ENCODE data around the gene MAP2K7.

The MAP2K7 gene

DNA sequence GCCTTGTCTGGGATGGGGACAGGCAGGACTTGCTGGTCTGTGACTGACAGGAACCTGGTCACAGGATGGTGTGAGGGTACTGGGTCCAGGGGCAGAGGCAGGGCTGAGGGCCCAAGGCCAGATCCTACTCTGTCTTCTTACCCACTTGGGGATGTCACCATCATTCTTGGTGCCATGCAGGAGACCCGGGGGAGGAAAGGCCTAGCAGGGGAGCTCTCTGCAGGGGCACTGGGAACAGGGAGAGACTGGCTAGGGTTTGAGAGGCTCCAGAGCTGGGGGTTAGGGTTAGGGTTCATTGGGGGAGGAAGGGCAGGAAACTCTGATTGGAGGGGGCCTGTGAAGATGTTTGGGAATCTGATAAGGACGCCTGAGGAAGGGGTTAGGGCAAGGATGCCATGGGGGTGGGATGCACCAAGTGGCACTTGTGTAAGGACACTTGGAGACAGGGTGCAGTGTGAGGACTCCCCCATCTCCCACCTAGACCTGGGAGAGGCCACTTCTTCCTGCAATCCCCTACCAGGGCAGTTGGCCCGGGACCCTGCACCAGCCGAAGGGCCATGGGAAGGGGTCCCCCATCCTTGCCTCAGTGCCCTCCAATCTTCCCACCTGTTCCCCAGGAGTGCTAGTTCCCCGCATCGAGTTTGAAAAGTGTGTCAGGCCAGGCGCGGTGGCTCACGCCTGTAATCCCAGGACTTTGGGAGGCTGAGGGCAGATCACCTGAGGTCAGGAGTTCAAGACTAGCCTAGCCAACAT, 36.4 kb upstream of the MAP2K7 start:
- DNase-seq (ENCODE audit: low spot score) = no peak

GRCh38 chr19:7868326-7868670, 35.4 kb upstream of the MAP2K7 start:
- DNase-seq (ENCODE audit: low spot score) = no peak

DNA sequence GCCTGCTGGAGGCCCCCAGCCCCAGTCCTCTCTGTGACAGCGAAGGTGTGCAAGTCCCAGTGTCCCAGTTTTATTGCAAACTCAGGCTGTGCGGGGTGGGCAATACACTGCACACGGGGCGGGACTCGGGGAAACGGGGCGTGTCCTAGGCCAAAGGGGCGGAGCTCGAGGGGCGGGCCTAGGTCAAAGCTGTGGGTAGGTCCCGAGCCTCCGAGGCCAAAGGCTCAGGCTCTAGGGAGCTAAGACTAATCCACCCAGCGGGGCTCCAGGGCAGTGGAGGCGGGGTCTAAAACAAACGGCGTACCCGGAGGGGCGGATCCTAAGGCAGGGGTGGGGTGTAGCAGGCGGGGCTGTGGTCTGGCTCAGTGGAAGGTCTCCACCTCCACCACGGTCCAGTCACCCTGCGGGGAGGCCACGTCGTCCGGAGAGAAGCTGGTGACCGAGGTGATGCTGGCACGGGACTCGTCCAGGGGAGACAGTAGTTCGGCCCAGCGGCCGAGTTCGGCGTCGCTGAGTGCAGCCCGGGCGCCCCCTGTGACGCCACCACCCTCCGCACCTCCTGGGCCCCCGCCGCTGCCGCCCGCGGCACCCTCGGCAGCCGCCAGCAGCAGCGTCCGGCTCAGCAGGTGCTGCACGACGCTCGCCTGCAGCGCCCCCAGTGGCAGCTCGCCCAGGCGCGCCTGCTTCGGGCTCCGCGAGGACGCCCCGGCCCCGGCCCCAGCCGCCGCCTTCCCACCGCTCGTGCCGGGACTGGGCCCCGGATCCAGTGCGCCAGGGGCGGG, 34.8 kb upstream of the MAP2K7 start:
- DNase-seq (ENCODE audit: low spot score) = peak; percentile 85

DNA sequence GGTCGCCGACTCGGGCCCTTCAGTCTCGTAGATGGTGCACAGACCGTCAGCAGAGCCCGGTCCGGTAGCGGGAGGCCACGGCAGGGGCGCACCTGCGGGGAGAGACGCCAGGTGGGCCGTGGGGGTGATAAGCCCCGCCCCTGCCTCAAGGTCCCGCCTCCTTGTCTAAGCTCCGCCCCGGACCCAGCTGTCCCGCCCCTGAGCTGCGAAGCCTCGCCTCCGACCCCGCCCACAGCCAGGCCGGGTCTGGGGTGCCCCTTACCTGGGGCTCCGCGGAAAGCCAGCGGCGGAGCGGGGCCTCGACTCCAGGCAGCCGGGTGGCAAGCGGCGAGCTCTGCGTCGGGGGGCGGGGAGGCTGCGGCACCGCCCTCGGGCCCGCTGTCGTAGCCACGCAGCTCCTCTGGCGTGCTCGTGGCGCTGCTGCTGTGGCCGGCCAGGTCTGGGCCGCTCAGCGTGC, 34.2 kb upstream of the MAP2K7 start:
- peak; percentile 68 for DNase-seq (ENCODE audit: low spot score)

GRCh38 chr19:7869910-7870511, 33.7 kb upstream of the MAP2K7 start:
- DNase-seq (ENCODE audit: low spot score) = no peak

- no peak for DNase-seq (ENCODE audit: low spot score)
Measured at GRCh38 chr19:7870571-7871436, 32.9 kb upstream of the MAP2K7 start.

DNA sequence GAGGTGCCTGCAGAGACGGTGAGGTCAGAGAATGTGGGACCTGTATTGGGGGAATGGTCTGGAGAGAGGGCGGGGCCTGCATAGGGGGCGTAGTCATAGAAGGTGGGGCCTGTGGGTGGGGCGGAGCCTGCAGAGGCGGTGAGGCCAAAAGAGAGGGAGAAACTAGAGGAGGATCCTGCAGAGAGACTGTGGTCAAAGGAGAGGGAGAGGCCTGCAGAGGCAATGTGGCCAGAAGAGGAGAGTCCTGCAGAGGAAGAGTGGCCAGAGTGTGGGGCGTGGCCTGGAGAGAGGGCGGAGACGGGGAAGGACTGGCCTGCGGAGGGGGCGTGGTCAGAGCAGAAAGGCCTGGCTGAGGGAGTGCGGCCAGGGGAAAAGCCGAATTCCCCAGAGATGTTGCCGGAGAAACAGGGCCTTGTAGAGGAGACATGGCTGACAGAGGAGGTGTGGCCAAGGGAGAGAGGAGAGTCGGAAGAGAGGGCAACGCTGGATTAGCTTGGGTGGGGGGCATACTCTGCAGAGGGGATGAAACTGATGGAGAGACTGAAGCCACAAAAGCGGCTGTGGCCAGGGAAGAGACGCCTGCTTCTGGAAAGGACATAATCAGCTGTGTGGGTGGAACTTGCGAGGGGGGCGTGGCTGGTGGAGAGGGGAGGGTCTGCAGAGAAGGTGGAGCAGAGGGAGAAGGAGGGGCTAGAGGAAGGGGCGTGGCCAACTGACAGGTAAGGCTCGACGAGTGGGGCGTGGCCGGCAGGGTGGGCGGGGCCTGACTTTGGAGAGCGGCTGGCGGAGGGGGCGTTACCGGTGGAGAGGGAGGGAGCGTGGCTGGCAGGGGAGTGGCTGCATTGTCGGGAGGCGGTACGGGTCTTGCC, 32.0 kb upstream of the MAP2K7 start:
- peak; percentile 94 for DNase-seq (ENCODE audit: low spot score)

GRCh38 chr19:7872306-7873204, 31.1 kb upstream of the MAP2K7 start:
- no peak for DNase-seq (ENCODE audit: low spot score)

- DNase-seq (ENCODE audit: low spot score) = no peak
Measured at GRCh38 chr19:7873304-7874075, 30.2 kb upstream of the MAP2K7 start.

DNA sequence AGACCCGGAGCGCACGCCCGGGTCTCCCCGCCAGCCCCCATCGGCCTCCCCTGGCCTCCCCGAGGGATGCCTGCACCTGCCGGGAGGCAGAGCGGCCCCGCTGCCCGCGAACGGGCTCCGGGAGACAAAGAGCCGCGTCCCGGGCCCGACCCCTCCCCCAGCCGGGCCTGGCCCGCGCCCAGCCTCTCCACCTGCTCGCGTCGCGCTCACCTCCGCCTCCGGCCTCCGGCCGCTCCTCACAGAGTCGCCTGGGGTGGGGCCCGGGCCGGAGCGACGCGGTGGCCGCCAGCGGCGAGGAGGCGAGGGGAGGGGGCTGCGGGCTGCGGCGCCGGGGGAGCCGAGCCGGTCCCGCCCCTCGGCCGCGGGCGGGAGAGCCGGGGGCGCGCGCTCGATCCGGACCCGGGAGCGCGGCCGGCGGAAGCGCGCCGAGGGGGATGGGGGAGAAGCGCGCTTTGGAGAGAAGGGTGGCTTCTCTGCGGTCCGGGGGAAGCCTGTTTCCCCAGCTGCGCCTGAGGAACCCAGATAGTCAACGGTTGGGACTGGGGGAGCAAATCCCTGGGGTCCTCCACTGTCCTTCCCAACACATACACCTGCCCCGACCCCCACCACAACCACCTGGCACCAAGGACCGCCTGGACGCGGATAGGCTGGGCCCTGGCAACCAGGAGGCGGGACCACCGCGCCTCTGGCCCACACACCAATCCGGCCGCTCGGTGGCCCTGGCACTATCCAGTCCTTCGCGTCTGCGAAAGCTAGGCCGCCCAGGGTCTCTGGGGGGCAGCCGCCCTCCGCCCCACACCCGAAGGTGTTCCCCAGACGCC, 29.4 kb upstream of the MAP2K7 start, which contains the start of gene PRR36:
Gene PRR36, minus strand, starts transcription at position 315 of the 821 bp plus-strand sequence. CDS start 701 bp downstream, outside the sequence.
- peak; percentile 56 for DNase-seq (ENCODE audit: low spot score)

DNA sequence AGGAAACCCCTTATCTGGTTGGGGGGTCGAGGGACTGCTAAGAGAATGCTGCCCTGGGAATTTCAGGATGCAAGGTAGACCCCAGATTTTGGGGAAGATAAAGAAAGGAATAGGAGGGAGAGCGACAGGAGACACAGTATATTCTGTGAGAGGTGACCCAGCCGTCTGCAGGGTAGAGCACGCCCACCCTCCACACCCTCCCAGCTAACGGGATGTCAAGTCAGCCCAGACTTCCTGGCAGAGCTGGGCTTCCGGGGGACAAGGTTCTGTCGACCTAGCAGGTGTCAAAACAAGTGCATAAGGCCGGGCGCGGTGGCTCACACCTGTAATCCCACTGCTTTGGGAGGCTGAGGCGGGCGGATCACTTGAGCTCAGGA, 28.8 kb upstream of the MAP2K7 start:
- DNase-seq (ENCODE audit: low spot score) = no peak

- no peak for DNase-seq (ENCODE audit: low spot score)
Measured at GRCh38 chr19:7877249-7877836, 26.3 kb upstream of the MAP2K7 start.

GRCh38 chr19:7879111-7879807, 24.4 kb upstream of the MAP2K7 start:
- DNase-seq (ENCODE audit: low spot score) = no peak

DNA sequence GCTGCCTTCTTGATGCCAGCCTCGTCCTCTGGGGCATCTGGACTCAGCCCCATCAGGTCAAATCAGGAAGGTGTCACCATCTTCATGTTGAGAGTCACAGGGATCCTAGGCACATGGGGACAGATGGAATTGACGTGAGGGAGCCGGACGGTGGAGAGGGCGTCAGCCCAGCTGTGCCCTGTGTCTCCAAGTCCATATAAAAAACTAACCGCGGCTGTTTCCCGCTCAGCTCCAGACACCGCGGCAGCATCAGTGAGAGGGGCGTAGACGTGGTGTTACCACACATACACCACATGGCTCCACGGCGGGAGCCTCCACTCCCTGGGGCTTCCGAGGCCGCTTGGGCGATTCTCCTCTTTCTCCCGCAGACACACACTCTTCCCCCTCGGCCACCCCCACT, 23.8 kb upstream of the MAP2K7 start:
- DNase-seq (ENCODE audit: low spot score) = no peak

DNA sequence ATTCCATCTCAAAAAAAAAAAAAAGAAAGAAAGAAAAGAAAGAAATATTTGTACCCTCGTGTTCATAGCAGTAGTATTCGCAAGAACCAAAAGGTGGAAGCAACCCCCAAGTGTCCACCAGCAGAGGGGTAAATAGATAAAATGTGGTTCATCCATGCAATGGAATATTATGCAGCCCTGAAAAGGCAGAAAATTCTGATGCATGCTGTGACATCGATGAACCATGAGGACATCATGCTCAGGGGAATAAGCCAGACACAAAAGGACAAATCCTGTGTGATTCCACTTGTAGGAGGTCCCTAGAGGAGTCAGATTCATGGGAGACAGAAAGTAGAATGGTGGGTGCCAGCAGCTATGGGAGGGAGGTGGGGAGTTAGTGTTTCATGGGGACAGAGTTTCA, 21.8 kb upstream of the MAP2K7 start:
- DNase-seq (ENCODE audit: low spot score) = no peak

DNA sequence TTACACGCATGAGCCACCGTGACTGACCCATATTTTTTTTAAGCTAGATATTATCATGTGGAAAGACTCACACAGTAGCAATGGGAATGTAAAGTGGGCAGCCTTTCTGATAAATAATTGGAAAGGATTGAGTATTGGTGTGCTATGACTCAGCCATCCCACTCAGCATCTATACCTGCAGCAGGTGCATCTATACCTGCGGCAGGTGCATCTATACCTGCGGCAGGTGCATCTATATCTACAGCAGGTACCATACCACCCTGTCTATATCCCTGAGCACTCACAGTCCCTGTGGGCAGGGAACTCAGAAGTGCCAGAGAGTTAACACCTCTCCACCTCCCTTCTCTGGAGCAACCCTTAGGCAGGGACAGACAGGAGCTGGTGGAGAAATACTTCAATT, 20.6 kb upstream of the MAP2K7 start:
- DNase-seq (ENCODE audit: low spot score) = no peak
